ENCODE data around the gene PAFAH1B2. TPM values are rescaled to one million over a fixed set of nuclear protein-coding genes. Genes with fewer than 3 reads are reported as not detected.

The PAFAH1B2 gene
- total RNA-seq, 1 experiment from 2014 or later, result 91.3 TPM

GRCh38 chr11:117222991-117223740 lies 79.1 kb downstream of the PAFAH1B2 start:
- Histone ChIP-seq H3K4me1 (replicated peaks; ENCODE audit: insufficient read depth) (peaks cover 14% of the 10 kb centered on the region), H3K79me2 (ENCODE audit: low read depth) (no peaks in the 10 kb centered on the region), H2AFZ (no peak overlapping the region), H3K27ac (no peak overlapping the region), H3K4me2 (no peak overlapping the region), H3K4me3 (no peak overlapping the region), H3F3A (ENCODE audit: insufficient read depth, low read depth) (peaks cover 6% of the 10 kb centered on the region; the same call in 1 of the 2 replicates), H3K9me3 (ENCODE audit: insufficient read depth, low read depth) (no peaks in the 10 kb centered on the region), H4K20me1 (ENCODE audit: insufficient read depth) (peaks cover 3% of the 10 kb centered on the region; the same call in 1 of the 2 replicates), H3K9me2 (ENCODE audit: insufficient read depth) (no peaks in the 10 kb centered on the region), H3K27me3 (ENCODE audit: insufficient read depth, low read depth) (no peaks in the 10 kb centered on the region), H3K36me3 (ENCODE audit: low read depth) (peaks cover 17% of the 10 kb centered on the region)
- BruUV-seq (replicated peaks), result no TSS peak
- ChIA-PET CTCF (interaction anchor here (1.9 kb wide), 1 partner anchor 45 kb away, joined by 5 read pairs; the partner anchor contains the start of gene SIDT2), POLR2A (ENCODE audit: unreplicated experiment) (no interaction called here)
- intact Hi-C loops (cut with micrococcal nuclease; ENCODE audit: unreplicated experiment), result no loop called here
- DNase-seq, result no peak
- TF ChIP-seq CTCF (conservative IDR thresholded peaks at IDR 0.05), result no peak
- TF ChIP-seq EZH2 (IDR thresholded peaks at IDR 0.05; ENCODE audit: low read depth), result no peak

GRCh38 chr11:117223741-117224689 lies 79.9 kb downstream of the PAFAH1B2 start:
- Histone ChIP-seq H3K4me2 (no peak overlapping the region), H3K4me1 (replicated peaks; ENCODE audit: insufficient read depth) (peaks cover 14% of the 10 kb centered on the region), H3K9me3 (ENCODE audit: insufficient read depth, low read depth) (no peaks in the 10 kb centered on the region), H2AFZ (no peak overlapping the region), H4K20me1 (ENCODE audit: insufficient read depth) (peaks cover 3% of the 10 kb centered on the region; the same call in 1 of the 2 replicates), H3K27me3 (ENCODE audit: insufficient read depth, low read depth) (no peaks in the 10 kb centered on the region), H3K36me3 (ENCODE audit: low read depth) (peaks cover 16% of the 10 kb centered on the region), H3K4me3 (no peak overlapping the region), H3K79me2 (ENCODE audit: low read depth) (no peaks in the 10 kb centered on the region), H3K9me2 (ENCODE audit: insufficient read depth) (no peaks in the 10 kb centered on the region), H3K27ac (no peak overlapping the region), H3F3A (ENCODE audit: insufficient read depth, low read depth) (peaks cover 6% of the 10 kb centered on the region; the same call in 1 of the 2 replicates)
- DNase-seq, result no peak
- ChIA-PET CTCF (no interaction called here), POLR2A (ENCODE audit: unreplicated experiment) (no interaction called here)
- intact Hi-C loops (cut with micrococcal nuclease; ENCODE audit: unreplicated experiment), result no loop called here
- TF ChIP-seq CTCF (conservative IDR thresholded peaks at IDR 0.05) (no peak), EZH2 (IDR thresholded peaks at IDR 0.05; ENCODE audit: low read depth) (no peak)
- no TSS peak for BruUV-seq (replicated peaks)

- no peak overlapping the region for H3K4me2 ChIP-seq
- no peaks in the 10 kb centered on the region for H3K9me2 ChIP-seq (ENCODE audit: insufficient read depth)
- no peak for DNase-seq
- peaks cover 6% of the 10 kb centered on the region; the same call in 1 of the 2 replicates for H3F3A ChIP-seq (ENCODE audit: insufficient read depth, low read depth)
- no peak for TF ChIP-seq EZH2 (IDR thresholded peaks at IDR 0.05; ENCODE audit: low read depth)
- TF ChIP-seq CTCF (conservative IDR thresholded peaks at IDR 0.05), result no peak
- peaks cover 16% of the 10 kb centered on the region for H3K36me3 ChIP-seq (ENCODE audit: low read depth)
- ChIA-PET POLR2A (ENCODE audit: unreplicated experiment) (no interaction called here), CTCF (interaction anchor here (0.6 to 0.7 kb wide), 2 partner anchors 92 to 390 kb away, joined by 4 read pairs; no protein-coding TSS in a partner anchor)
- intact Hi-C loops (cut with micrococcal nuclease; ENCODE audit: unreplicated experiment), result loop anchor here (1.0 to 2.0 kb wide), 4 partner anchors 119 to 493 kb away; no protein-coding TSS in a partner anchor
- H3K9me3 ChIP-seq (ENCODE audit: insufficient read depth, low read depth), result no peaks in the 10 kb centered on the region
- no peak overlapping the region for H2AFZ ChIP-seq
- peaks cover 14% of the 10 kb centered on the region for H3K79me2 ChIP-seq (ENCODE audit: low read depth)
- H3K27me3 ChIP-seq (ENCODE audit: insufficient read depth, low read depth), result no peaks in the 10 kb centered on the region
- H3K27ac ChIP-seq, result no peak overlapping the region
- H3K4me1 ChIP-seq (replicated peaks; ENCODE audit: insufficient read depth), result peaks cover 20% of the 10 kb centered on the region
- no TSS peak for BruUV-seq (replicated peaks)
- H4K20me1 ChIP-seq (ENCODE audit: insufficient read depth), result peaks cover 6% of the 10 kb centered on the region; the same call in 1 of the 2 replicates
- no peak overlapping the region for H3K4me3 ChIP-seq
Measured at GRCh38 chr11:117225553-117226170, 81.6 kb downstream of the PAFAH1B2 start.
